LNCaP clone FGC (cell line): ENCODE data around the gene WNT7B.

Source experiments
- DNase-seq: peaks from one replicate; pipeline ENCODE4 v3.0.0-alpha.2; 2011; ENCODE audit warnings: low read depth
- H3K4me3 ChIP-seq: 2 replicates; pipeline ENCODE4 v1.5.1; 2011; ENCODE audit warnings: mild to moderate bottlenecking, low read depth, low read length, control low read depth
- TF ChIP-seq, protein P1 (sequence below): IDR thresholded peaks from 2 replicates; pipeline ENCODE4 v1.5.1; 2012; ENCODE audit warnings: mild to moderate bottlenecking; ENCODE audit not compliant: control insufficient read depth, insufficient read depth; ENCODE audit errors: extremely low read depth

The WNT7B gene

DNA sequence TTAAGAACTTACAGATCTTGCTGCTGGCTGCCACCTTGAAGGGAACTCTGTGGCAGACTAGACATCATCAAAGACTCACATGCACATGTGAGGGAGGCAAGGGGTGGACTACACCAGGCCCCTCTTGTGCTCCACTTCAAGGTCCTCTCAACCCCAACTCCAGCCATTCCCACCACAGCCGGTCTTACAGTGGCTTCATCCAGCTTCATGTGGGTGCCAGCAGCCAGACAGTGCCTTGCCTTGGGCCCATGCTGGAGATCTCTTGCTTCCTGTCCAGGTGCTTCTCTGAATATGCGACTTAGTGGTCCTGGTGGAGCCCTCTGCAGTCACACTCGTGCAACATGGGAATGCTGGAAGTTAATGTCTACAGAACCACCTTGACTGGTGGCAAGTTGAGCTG, 44.6 kb upstream of the WNT7B start:
- TF ChIP-seq, protein P1, sequence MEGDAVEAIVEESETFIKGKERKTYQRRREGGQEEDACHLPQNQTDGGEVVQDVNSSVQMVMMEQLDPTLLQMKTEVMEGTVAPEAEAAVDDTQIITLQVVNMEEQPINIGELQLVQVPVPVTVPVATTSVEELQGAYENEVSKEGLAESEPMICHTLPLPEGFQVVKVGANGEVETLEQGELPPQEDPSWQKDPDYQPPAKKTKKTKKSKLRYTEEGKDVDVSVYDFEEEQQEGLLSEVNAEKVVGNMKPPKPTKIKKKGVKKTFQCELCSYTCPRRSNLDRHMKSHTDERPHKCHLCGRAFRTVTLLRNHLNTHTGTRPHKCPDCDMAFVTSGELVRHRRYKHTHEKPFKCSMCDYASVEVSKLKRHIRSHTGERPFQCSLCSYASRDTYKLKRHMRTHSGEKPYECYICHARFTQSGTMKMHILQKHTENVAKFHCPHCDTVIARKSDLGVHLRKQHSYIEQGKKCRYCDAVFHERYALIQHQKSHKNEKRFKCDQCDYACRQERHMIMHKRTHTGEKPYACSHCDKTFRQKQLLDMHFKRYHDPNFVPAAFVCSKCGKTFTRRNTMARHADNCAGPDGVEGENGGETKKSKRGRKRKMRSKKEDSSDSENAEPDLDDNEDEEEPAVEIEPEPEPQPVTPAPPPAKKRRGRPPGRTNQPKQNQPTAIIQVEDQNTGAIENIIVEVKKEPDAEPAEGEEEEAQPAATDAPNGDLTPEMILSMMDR: no peak
- DNase-seq: no peak
- H3K4me3 ChIP-seq: no peak overlapping the region

DNA sequence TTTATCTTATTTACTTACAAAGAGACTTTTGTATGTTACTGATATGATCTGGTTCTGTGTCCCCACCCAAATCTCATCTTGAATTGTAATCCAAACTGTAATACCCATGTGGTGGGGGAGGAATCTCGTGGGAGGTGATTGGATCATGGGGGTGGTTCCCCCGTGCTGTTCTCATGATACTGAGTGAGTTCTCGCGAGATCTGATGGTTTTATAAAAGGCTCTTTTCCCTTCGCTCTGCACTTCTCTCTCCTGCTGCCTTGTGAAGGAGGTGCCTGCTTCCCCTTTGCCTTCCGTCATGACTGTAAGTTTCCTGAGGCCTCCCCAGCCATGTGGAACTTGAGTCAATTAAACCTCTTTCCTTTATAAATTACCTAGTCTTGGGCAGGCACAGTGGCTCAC, 42.4 kb upstream of the WNT7B start:
- no peak for DNase-seq
- TF ChIP-seq, protein P1: no peak
- H3K4me3 ChIP-seq: no peak overlapping the region

DNA sequence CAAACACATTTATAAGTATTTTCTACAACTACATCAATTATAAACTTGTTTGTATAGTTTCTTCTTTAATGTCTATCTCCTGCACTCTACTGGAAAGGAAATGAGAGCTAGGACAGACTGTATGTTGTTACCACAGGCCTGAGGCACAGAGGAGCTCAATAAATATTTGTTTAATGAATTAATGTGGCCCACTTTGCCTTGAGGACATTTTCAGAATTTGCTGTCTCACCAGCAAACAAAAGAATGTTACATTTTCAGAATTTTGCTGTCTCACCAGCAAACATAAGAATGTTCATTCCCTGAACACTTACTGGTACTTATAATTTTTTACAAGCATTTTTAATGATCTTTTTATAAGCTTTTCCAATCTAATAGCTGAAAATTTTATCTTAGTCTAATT, 41.9 kb upstream of the WNT7B start:
- no peak for DNase-seq
- TF ChIP-seq, protein P1: no peak
- H3K4me3 ChIP-seq: no peak overlapping the region

DNA sequence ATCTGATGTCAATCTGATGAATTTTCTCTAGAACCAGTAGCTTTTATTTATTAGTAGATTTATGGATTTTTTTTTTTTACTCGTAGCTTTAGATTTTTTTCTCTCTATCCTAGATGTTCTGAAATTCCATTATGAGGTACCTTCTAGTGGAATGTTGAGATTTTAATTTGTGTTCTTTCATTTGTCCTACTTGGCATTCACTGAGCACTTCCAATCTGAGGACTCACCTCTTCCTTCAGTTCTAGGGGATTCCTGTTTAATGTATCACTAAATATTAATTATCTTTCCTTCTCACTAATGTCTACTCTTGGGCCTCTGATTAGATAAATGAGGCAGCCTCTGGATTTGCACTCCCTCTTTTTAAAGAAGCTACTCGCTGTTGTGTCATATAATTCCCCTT, 40.2 kb upstream of the WNT7B start:
- TF ChIP-seq, protein P1: no peak
- no peak for DNase-seq
- no peak overlapping the region for H3K4me3 ChIP-seq

DNA sequence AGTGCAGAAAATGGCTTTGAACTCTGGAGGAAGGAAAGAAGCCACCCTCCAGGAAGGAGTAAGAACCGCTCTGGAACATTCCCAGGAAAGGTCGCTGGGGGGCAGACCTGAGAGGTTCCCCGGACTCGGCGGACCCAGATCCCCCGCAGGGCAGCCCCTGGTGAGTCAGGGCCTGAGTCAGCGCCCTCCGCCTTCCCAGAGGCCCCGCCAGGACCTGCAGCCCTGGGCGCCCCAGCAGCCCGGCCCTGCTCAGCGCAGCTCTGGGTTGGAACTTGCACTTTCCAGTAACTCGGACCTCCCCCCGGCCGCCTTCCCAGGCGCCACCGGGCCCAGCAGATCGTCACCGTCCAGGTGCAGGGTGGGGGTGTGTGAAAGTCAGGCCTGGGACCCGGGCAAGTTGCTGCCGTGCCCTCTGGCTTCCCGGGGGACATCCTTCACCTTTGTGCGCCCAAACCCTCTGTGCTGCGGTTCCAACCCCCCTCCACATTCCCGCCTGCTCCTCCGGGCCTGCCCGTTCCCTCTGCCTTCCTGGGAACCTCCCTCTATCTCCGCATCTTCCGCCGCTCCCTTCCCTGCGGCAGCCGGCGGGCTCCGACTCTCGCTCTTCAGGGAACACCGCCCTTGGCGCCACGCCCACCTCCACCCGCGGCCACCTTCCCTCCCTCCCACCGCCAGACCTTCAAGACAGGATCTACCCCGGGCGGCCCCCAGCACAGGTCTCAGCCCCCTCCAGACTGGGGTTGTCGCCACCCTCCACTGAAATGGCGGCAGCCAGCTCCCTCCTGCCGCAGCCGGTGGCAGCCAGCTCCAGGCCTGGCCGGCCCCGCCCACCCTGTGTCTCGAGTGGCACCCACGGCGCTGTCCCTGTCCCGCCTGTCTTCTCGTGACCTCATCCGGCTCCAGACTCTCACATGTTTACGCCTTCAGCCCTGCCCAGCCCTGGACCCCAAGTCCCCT, 36.8 kb upstream of the WNT7B start:
- TF ChIP-seq, protein P1: peak; percentile 50
- no peak for DNase-seq
- H3K4me3 ChIP-seq: peak overlapping the region; percentile 66

DNA sequence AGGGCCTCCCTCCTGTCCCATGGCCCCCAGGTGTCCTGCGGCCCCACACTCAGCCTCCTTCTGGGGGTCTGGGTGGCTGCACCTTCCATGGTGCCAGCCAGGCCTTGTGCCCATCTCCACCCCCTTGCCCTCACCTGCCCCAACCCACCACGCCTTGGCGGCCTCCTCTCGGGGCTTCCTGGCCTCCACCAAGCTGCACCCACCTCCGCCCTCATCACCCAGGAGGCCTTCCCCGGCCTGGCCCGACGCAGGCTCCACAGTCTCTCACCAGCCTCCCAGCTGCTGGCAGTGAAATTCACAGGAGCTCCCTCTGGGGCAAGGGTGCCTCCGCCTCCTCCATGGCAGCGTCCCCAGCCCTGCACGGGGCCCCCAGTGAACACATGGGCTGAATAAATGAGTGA, 35.9 kb upstream of the WNT7B start:
- DNase-seq: no peak
- H3K4me3 ChIP-seq: peak overlapping the region; percentile 66
- TF ChIP-seq, protein P1: no peak
